HL-60 (cell line): ENCODE measurements around the gene ZMPSTE24.

Source experiments
- DNase-seq, 2 experiments: peaks; one replicate each; pipeline ENCODE4 v3.0.0-alpha.2; 2010 to 2020; ENCODE audit warnings: low read depth in 1 of 2, low spot score in 1 of 2
- H3K27ac ChIP-seq: fragments of 250-450 bp; sonication (Bioruptor Pico); replicated peaks from 2 replicates; pipeline ENCODE4 v1.5.1; 2020; ENCODE audit warnings: mild to moderate bottlenecking, moderate library complexity
- H3K27me3 ChIP-seq: fragments of 250-450 bp; sonication (Bioruptor Pico); 2 replicates; pipeline ENCODE4 v1.5.1; 2021; ENCODE audit warnings: mild to moderate bottlenecking, moderate library complexity; ENCODE audit not compliant: insufficient read depth, poor library complexity, severe bottlenecking
- H3K4me3 ChIP-seq: replicated peaks from 2 replicates; pipeline ENCODE4 v1.5.1; 2011; ENCODE audit warnings: mild to moderate bottlenecking, control low read depth, low read length; ENCODE audit not compliant: insufficient read depth
- GABPA ChIP-seq: IDR thresholded peaks from 2 replicates; pipeline ENCODE4 v1.6.1; 2012; ENCODE audit warnings: low read depth
- POLR2AphosphoS5 ChIP-seq: IDR thresholded peaks from 2 replicates; pipeline ENCODE4 v1.6.1; 2012; ENCODE audit warnings: low read depth
- SPI1 ChIP-seq: IDR thresholded peaks from 2 replicates; pipeline ENCODE4 v1.6.1; 2012; ENCODE audit warnings: low read depth, mild to moderate bottlenecking, borderline replicate concordance
- TF ChIP-seq, protein P1 (sequence below): IDR thresholded peaks from 2 replicates; pipeline ENCODE4 v1.6.1; 2012; ENCODE audit warnings: low read depth; ENCODE audit not compliant: insufficient replicate concordance
- TF ChIP-seq, protein P2 (sequence below): IDR thresholded peaks from one replicate; pipeline ENCODE4 v1.5.1; 2011; ENCODE audit warnings: low read length, control low read depth, inconsistent platforms; ENCODE audit not compliant: insufficient read depth

The ZMPSTE24 gene

DNA sequence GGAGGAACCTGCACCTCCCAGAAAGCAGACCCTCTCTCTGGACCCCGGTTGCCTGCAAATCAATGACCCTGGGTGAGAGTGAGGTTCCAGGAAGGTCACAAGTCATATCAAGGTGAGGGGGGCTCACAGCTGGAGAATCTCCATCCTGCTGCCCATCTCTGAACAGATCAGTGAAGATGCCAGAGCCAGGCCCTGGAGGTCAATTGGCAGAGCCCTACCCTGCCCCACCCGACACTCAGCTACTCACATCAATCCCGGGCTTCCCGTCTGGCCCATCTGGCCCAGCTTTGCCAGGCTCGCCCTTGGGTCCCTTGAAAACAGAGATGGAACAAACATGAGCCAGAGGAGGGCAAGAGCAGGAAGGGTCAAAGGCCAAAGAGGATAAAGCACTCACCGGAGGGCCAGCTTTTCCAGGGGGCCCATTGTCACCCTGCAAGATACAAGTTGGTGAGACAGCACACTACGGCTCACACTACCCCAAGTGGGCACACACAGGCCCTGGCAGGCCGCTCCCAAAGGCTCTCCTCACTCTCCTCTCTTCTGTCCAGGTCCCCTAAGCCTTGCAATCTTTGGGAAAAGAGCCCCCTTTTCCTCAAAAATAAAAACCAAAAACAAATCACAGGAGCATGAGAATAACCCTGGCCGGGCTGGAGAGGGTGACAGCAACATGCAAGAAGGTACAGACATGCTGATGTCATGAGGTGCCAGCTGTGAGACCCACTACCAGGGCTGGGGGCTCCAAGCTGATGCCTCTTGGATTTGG, 56.1 kb downstream of the ZMPSTE24 start:
- Histone ChIP-seq H3K27me3 (peaks cover 19% of the 10 kb centered on the region), H3K27ac (no peak overlapping the region), H3K4me3 (no peak overlapping the region)
- no peak for DNase-seq
- TF ChIP-seq POLR2AphosphoS5 (no peak), SPI1 (no peak), GABPA (no peak)
- TF ChIP-seq, protein P1, sequence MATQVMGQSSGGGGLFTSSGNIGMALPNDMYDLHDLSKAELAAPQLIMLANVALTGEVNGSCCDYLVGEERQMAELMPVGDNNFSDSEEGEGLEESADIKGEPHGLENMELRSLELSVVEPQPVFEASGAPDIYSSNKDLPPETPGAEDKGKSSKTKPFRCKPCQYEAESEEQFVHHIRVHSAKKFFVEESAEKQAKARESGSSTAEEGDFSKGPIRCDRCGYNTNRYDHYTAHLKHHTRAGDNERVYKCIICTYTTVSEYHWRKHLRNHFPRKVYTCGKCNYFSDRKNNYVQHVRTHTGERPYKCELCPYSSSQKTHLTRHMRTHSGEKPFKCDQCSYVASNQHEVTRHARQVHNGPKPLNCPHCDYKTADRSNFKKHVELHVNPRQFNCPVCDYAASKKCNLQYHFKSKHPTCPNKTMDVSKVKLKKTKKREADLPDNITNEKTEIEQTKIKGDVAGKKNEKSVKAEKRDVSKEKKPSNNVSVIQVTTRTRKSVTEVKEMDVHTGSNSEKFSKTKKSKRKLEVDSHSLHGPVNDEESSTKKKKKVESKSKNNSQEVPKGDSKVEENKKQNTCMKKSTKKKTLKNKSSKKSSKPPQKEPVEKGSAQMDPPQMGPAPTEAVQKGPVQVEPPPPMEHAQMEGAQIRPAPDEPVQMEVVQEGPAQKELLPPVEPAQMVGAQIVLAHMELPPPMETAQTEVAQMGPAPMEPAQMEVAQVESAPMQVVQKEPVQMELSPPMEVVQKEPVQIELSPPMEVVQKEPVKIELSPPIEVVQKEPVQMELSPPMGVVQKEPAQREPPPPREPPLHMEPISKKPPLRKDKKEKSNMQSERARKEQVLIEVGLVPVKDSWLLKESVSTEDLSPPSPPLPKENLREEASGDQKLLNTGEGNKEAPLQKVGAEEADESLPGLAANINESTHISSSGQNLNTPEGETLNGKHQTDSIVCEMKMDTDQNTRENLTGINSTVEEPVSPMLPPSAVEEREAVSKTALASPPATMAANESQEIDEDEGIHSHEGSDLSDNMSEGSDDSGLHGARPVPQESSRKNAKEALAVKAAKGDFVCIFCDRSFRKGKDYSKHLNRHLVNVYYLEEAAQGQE = no peak
- TF ChIP-seq, protein P2, sequence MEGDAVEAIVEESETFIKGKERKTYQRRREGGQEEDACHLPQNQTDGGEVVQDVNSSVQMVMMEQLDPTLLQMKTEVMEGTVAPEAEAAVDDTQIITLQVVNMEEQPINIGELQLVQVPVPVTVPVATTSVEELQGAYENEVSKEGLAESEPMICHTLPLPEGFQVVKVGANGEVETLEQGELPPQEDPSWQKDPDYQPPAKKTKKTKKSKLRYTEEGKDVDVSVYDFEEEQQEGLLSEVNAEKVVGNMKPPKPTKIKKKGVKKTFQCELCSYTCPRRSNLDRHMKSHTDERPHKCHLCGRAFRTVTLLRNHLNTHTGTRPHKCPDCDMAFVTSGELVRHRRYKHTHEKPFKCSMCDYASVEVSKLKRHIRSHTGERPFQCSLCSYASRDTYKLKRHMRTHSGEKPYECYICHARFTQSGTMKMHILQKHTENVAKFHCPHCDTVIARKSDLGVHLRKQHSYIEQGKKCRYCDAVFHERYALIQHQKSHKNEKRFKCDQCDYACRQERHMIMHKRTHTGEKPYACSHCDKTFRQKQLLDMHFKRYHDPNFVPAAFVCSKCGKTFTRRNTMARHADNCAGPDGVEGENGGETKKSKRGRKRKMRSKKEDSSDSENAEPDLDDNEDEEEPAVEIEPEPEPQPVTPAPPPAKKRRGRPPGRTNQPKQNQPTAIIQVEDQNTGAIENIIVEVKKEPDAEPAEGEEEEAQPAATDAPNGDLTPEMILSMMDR = no peak

DNA sequence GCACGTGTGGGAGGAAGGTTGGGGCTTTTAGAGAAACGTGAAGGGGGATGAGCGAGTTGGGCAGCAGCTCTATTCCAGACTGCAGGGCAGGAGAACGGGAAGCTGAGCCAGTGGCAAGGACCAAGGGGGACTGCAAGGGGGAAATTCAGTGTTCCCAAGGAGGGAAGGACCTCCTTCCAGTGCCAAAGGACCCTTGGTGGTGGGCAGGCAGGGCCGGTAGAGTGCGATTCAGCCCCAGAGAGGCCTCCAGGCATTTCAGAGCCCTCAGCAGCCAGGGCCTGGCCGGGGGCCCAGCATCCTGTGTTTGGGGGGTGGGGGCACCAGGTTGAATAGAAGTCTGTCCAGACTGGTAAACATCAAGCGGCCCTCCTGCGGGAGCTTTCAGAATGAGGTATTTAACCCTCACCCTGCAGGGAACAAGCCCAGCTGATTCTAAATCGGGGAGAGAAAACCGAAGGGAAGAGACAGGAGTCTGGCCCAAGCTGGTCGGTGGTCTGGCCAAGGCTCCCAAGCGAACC, 56.7 kb downstream of the ZMPSTE24 start:
- peaks cover 19% of the 10 kb centered on the region for H3K27me3 ChIP-seq
- TF ChIP-seq, protein P2 = no peak
- TF ChIP-seq, protein P1 = no peak
- TF ChIP-seq SPI1 (no peak), GABPA (no peak), POLR2AphosphoS5 (no peak)
- DNase-seq = no peak
- no peak overlapping the region for H3K27ac ChIP-seq
- no peak overlapping the region for H3K4me3 ChIP-seq

DNA sequence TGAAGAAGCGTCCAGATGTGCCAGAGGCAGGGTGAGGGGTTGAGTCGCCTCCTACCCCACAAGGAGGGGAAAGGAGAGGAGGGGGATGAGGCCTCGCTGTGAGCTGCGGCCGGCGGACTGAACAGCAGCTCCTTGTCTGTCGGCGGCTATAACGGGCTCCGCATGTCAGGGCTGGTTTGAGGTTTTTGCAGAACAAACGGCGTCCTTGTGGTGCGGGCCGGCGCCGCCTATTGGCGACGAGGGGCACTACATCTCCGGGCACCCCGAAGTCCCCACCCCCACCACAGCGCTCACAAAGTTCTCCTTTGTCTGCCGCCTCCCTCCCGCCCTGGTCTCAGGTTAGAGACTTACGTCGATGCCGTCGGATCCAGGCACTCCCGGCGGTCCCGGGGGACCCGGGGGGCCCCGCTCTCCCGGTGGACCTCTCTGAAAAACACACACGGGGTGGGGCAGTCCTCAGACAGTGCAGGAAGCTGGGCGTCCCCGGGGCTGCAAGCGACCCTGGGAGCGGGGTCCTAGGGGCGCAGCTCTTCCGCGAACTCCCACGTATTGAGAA, 57.3 kb downstream of the ZMPSTE24 start:
- H3K4me3 ChIP-seq = peak overlapping the region; percentile 19
- DNase-seq = peak; percentile 72 to 88
- peaks cover 19% of the 10 kb centered on the region for H3K27me3 ChIP-seq
- no peak for TF ChIP-seq POLR2AphosphoS5
- TF ChIP-seq, protein P2 = peak; percentile 90
- no peak overlapping the region for H3K27ac ChIP-seq
